ENCODE results near the gene B3GNT9.
A peak's percentile ranks its signal among the peaks of the same experiment; 100 is the strongest.
"Not testable (repeated sequence)": the region's sequence is repeated elsewhere in the genome, so short reads cannot be mapped to it uniquely, and the experiment has no call there.

B3GNT9 gene

DNA sequence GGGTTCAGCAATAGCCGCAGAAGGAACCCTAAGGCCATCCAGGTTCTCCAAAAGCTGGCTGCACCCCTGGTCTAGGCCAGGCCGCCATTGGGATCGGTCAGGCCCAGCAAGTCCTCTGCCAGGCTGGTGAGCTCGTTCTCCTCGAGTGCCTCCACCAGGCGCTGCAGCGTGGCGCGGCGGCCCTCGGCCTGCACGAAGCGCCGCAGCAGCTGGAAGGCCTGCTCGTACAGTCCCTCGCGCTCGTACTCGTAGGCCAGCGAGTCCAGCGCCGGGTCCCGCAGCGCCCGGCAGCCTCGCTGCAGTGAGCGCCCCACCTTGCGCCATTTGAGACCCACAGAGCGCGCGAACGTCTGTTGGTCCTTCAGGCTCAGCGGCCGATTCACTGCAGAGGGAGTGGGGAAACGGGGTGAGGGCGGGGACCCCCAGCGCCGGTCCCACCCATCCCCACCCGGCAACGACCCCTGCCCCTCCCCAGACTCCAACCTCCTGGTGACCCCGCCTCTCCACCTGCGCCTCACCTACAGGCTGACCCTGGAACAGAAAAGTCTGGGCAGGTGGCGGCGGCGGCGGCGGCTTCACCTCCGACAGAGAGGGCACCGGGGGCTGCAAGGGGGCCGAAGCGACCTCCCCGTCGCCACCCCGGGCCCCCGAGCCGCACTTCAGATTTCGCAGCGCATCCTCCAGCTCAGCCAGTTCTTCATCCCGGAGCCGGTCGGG, 3.9 kb upstream of the B3GNT9 start:
- peak in 1 of 56 donors; percentile 55 for DNase-seq

- DNase-seq: no peak
These were observed 766 bp upstream of the B3GNT9 start for GRCh38 chr16:67151431-67152097.

GRCh38 chr16:67150047-67150832, 558 bp downstream of the B3GNT9 start:
- peak in 4 of 56 donors; percentile 19 to 72 (median 40) for DNase-seq

DNA sequence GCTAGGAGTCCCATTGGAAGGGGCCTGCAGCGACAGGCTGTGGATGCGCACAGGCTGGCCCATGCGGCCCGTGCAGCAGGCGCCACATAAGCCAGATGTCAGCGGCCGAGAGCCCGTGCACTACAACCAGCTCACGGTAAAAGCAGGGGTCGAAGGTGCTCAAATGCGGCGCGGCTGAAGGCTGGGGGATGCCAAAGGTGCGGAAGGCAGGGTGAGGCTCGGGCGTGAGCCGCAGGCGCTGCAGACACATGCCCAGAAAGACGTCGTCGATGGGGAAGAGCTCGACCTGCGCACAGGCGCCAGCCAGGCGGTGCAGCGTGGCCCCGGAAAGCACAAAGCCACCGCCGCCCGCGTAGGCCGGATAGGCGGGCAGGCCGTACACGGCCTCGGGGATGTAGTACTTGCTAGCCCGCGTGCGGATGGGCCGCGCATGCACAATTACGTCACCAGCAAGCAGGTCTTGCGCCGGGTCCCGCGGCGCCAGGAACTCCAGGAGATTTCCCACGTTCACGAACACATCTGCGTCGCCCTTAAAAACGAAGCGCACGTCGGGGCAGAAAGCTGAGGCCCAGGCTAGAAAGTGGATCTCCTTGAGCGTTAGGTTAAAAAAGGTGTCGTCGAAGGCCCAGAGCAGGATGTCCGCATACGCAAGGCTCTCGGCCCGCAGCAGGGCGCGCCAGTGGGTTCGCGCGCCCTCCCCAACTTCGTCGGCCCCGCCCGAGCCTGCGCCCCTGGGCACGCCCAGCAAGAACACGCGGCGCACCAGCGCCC, 1.3 kb downstream of the B3GNT9 start:
- DNase-seq: no peak

DNA sequence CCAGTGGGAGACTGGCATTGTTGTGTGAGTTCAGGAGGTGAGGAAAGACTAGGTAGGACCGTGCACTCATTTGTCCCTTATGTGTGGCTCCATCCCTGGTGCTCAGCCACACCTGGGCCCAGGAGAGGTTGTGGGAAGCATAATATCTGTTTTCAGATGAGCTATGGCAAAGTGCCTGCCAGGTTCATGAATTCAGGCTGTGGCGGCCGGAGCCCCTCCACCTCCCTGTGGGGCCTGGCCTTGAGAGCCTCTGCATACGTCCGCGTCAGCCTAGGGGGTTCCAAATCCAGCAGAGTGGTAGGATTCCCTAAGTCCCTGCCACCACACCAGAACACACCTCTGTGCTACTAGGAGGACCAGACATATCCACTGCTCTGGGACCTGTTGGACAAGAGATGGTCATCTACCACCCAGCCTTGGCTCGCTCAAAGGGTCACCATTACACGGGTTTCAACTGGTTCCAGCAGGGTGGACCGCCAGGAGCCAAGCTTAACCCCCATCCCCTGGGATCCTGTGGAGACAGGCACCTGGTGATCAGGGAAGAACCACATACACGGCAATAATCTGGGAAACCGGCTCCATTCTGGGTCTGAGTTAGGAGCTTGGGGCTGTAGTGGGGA, 2.0 kb downstream of the B3GNT9 start:
- no peak for DNase-seq

GRCh38 chr16:67148221-67148620, 2.6 kb downstream of the B3GNT9 start:
- DNase-seq: no peak

GRCh38 chr16:67147437-67148140, 3.2 kb downstream of the B3GNT9 start:
- no peak for DNase-seq

DNA sequence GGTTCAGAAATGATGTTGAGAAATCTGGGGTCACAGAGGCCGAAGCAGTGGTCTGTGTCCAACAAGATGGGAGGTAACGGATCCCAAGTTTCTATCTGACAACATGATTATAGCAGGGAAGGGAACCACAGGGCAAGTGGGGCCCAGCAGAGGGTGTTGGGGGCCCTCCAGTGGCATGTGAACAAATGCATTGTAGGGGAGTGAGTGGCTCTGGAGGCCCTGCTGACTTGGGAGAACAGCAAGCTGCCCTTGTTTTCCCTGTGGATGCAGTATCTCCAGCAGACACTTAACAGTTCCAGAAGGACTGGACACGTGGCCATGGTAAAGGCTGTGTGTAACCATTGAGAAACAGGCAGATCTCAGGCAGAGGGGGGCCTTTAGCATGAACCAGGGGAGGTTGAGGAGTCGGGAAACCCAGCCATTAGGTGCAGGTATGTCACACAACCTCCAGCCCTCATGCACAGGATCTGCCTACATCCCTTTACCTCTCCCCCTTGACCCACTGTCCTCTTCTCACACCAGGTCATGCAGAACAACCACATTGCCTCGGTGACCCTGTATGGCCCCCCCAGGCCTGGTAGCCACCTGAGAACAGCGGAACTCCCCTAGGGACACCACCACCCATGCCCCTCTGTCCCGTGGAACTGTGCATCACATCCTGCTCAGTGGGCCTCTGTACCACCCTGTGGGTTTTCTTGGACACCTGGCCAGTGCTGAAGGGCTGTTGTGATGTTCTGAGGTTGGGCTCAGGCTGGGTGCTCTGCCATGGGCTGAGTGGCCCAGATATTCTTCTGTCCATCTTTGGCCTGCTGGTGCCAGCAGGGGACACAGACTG, 4.1 kb downstream of the B3GNT9 start:
- peak in 3 of 56 donors; percentile 21 to 28 (median 27) for DNase-seq

DNA sequence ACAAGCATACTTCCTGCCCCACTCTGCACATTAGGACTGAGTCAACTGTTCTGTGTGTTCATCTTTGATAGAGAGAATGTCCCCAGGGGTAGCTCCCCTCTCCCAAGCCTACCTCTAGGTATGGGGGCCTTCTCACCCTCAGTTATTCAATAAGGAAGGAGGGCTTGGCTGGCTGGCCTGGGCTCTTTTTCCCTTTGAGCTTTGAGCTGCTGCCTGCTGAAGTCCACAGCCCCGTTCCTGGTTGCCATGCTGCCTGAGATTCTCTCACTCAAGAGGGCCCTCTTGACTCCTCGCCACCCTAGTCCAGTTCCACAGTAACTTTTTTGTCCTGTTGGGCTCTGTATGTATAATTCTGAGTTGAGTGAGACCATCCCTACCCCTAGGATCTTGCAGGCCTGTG, 5.1 kb downstream of the B3GNT9 start:
- no peak for DNase-seq

- DNase-seq: no peak
These were observed 5.9 kb downstream of the B3GNT9 start for GRCh38 chr16:67144943-67145342.

- DNase-seq: no peak
These were observed 8.5 kb downstream of the B3GNT9 start for GRCh38 chr16:67142342-67142741.

DNA sequence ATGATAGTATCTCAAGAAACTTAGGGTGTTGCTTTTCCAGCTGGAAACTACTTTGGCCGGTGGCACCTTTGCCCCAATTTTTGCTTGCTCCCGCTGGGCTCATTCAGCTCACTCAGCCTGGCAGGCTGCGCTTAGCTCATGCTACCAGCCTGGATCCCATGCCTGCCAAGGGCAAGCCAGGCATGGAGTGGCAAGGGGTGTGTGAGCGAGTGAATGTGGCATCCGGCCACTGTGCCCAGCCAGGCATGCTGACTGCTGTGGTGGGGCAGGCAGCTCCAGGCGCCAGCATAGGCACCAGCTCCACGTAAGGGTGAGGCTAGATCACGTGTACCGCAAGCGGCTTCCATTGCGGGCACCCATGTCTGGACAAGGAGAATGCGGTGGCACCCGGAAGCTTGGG, 9.4 kb downstream of the B3GNT9 start:
- DNase-seq: peak in 1 of 56 donors; percentile 13

GRCh38 chr16:67137605-67138004, 13.2 kb downstream of the B3GNT9 start:
- DNase-seq: no peak

GRCh38 chr16:67129422-67129821, 21.4 kb downstream of the B3GNT9 start:
- DNase-seq: peak in 11 of 56 donors; percentile 19 to 49 (median 27)

DNA sequence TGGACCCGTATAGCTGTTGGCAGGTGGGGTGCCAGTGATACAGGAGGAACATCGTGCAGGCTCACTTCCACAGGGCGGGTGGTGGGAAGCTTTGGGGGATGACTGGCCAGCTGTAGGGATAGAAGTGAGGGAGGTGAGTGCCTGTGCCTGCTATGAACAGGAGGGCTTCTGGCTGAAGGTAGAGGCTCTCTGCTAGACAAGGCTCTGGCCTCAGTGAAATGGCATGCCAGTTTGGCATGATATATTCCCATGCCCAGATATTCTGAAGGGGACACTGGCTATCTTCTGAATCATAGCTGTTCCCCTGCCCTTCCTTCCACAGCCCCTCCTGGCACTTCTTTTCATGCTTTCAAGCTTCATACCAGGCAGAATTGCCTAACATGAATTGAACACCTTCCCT, 21.9 kb downstream of the B3GNT9 start:
- no peak for DNase-seq

GRCh38 chr16:67128417-67128816, 22.4 kb downstream of the B3GNT9 start:
- no peak for DNase-seq

DNA sequence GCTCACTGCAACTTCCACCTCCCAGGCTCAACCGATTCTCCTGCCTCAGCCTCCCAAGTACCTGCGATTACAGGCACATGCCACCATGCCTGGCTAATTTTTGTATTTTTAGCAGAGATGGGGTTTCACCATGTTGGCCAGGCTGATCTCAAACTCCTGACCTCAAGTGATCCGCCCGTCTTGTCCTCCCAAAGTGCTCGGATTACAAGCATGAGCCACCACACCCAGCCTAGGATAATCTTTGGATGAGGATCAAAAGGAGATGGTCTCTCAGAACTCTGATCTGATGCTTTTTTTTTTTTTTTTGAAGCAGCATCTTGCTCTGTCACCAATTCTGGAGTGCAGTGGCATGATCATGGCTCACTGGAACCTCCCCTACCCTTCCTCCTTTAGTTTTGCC, 28.0 kb downstream of the B3GNT9 start:
- not testable (repeated sequence) for DNase-seq

DNA sequence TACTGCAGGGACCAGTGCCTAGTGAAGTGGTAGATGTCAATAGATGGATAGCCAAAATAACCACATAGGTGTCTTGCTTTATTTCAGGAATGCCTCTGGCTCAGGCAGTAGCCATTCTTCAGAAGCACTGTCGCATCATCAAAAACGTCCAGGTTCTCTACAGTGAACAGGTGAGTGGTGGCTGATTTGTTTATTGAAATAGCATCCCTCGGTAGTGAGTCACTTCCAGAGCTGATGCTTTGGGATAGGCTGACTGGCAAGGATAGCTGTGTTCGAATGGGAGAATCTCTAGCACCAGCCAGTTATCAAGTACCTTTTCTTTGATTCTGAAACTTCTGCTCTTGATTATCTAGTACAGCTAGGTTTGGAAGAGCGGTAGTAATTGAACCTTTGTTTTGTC, 30.8 kb downstream of the B3GNT9 start:
- no peak for DNase-seq

- DNase-seq: no peak
These were observed 33.1 kb downstream of the B3GNT9 start for GRCh38 chr16:67117716-67118115.
